Measurements from ENCODE around the gene CD163L1. TPM values are rescaled to one million over a fixed set of nuclear protein-coding genes. Genes with fewer than 3 reads are reported as not detected.
"Not testable (repeated sequence)": the region's sequence is repeated elsewhere in the genome, so short reads cannot be mapped to it uniquely, and the experiment has no call there.

Gene CD163L1
- total RNA-seq, 2 experiments from 2014 or later = not detected

GRCh38 chr12:7437494-7437893, 6.5 kb downstream of the CD163L1 start:
- CTCF ChIA-PET (ENCODE audit: unreplicated experiment); H3K36me3 ChIP-seq (ENCODE audit: insufficient read depth, low read length); H3K9me2 ChIP-seq (ENCODE audit: insufficient read depth, low read length); DNase-seq (ENCODE audit: low spot score); POLR2A ChIA-PET; H3K4me1 ChIP-seq (ENCODE audit: insufficient read depth, low read length, poor library complexity, severe bottlenecking); H3K4me2 ChIP-seq (ENCODE audit: low read length); H4K20me1 ChIP-seq (ENCODE audit: insufficient read depth, low read length); H3K9me3 ChIP-seq (ENCODE audit: low read length); H3K79me2 ChIP-seq (ENCODE audit: insufficient read depth, low read depth, low read length); intact Hi-C loops (cut with micrococcal nuclease; ENCODE audit: unreplicated experiment); H3K27ac ChIP-seq (ENCODE audit: low read depth, low read length, poor library complexity, severe bottlenecking); H3K4me3 ChIP-seq (ENCODE audit: low read depth, low read length, poor library complexity, severe bottlenecking); BruUV-seq (replicated peaks); H2AFZ ChIP-seq (ENCODE audit: low read length): not testable (repeated sequence)

DNA sequence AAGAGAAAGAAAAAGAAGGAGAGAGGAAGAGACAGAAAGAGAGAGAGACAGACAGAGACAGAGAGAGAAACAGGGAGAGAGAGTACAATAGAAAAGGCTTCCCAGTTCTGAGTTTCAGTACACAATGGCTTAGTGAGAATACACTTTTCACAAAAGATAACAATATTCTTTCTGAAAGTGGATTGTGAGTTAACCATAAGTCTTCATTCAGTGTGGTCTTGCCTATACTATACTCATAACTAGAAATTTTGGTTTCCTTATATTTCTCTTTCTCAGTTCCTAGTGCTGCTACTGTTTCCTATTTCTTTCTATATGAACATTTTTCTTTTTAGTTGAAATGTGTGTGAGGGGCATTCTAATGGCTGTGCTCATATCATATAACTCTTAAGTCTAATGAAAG, 9.3 kb downstream of the CD163L1 start:
- H3K27ac ChIP-seq (ENCODE audit: low read depth, low read length, poor library complexity, severe bottlenecking) = no peak overlapping the region
- no peaks in the 10 kb centered on the region for H3K4me1 ChIP-seq (ENCODE audit: insufficient read depth, low read length, poor library complexity, severe bottlenecking)
- H3K9me2 ChIP-seq (ENCODE audit: insufficient read depth, low read length) = no peaks in the 10 kb centered on the region
- no peak overlapping the region for H3K4me2 ChIP-seq (ENCODE audit: low read length)
- intact Hi-C loops (cut with micrococcal nuclease; ENCODE audit: unreplicated experiment) = no loop called here
- no TSS peak for BruUV-seq (replicated peaks)
- ChIA-PET CTCF (ENCODE audit: unreplicated experiment) (no interaction called here), POLR2A (no interaction called here)
- no peaks in the 10 kb centered on the region for H4K20me1 ChIP-seq (ENCODE audit: insufficient read depth, low read length)
- H3K36me3 ChIP-seq (ENCODE audit: insufficient read depth, low read length) = no peaks in the 10 kb centered on the region
- no peaks in the 10 kb centered on the region for H3K9me3 ChIP-seq (ENCODE audit: low read length)
- no peaks in the 10 kb centered on the region for H3K79me2 ChIP-seq (ENCODE audit: insufficient read depth, low read depth, low read length)
- no peak for TF ChIP-seq EZH2phosphoT487 (IDR thresholded peaks at IDR 0.05; ENCODE audit: borderline replicate concordance, low read depth, low read length)
- TF ChIP-seq, protein P1, sequence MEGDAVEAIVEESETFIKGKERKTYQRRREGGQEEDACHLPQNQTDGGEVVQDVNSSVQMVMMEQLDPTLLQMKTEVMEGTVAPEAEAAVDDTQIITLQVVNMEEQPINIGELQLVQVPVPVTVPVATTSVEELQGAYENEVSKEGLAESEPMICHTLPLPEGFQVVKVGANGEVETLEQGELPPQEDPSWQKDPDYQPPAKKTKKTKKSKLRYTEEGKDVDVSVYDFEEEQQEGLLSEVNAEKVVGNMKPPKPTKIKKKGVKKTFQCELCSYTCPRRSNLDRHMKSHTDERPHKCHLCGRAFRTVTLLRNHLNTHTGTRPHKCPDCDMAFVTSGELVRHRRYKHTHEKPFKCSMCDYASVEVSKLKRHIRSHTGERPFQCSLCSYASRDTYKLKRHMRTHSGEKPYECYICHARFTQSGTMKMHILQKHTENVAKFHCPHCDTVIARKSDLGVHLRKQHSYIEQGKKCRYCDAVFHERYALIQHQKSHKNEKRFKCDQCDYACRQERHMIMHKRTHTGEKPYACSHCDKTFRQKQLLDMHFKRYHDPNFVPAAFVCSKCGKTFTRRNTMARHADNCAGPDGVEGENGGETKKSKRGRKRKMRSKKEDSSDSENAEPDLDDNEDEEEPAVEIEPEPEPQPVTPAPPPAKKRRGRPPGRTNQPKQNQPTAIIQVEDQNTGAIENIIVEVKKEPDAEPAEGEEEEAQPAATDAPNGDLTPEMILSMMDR (conservative IDR thresholded peaks at IDR 0.05; ENCODE audit: low read length) = no peak
- H2AFZ ChIP-seq (ENCODE audit: low read length) = no peak overlapping the region
- DNase-seq (ENCODE audit: low spot score) = no peak
- no peak overlapping the region for H3K4me3 ChIP-seq (ENCODE audit: low read depth, low read length, poor library complexity, severe bottlenecking)

DNA sequence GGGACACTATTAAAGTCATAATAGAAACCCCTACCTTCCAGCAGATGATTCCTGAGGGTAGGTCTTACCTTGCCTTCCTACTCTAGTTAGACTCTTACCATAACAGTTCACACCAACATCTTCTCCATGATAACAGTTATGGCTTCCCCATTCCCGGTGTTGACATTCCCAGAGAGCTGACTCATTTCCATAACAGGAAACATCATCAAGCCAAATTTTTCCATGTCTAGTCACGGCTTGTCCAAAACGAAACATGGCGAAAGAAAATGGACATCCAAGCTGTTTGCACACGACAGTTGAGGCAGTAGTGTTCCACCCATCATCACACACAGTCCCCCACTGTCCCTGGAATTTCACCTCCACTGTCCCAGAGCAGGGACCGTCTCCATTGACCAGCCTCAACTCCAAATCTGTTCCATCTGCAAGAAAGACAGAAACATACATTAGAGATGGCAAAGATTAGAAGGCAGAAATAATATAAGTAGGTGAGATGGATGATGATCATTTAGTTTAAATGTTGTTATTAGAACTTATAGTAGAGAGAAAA, 10.6 kb downstream of the CD163L1 start:
- no peaks in the 10 kb centered on the region for H4K20me1 ChIP-seq (ENCODE audit: insufficient read depth, low read length)
- H2AFZ ChIP-seq (ENCODE audit: low read length) = no peak overlapping the region

More for the DNA sequence above, 10.6 kb downstream of the CD163L1 start:
- H3K9me3 ChIP-seq (ENCODE audit: low read length) = no peaks in the 10 kb centered on the region
- H3K36me3 ChIP-seq (ENCODE audit: insufficient read depth, low read length) = no peaks in the 10 kb centered on the region
- no peak overlapping the region for H3K27ac ChIP-seq (ENCODE audit: low read depth, low read length, poor library complexity, severe bottlenecking)
- POLR2A ChIA-PET = no interaction called here
- no peak overlapping the region for H3K4me2 ChIP-seq (ENCODE audit: low read length)
- no peaks in the 10 kb centered on the region for H3K9me2 ChIP-seq (ENCODE audit: insufficient read depth, low read length)
- no peak for DNase-seq (ENCODE audit: low spot score)
- no TSS peak for BruUV-seq (replicated peaks)
- no peak overlapping the region for H3K4me3 ChIP-seq (ENCODE audit: low read depth, low read length, poor library complexity, severe bottlenecking)
- intact Hi-C loops (cut with micrococcal nuclease; ENCODE audit: unreplicated experiment) = no loop called here
- H3K79me2 ChIP-seq (ENCODE audit: insufficient read depth, low read depth, low read length) = no peaks in the 10 kb centered on the region
- no peaks in the 10 kb centered on the region for H3K4me1 ChIP-seq (ENCODE audit: insufficient read depth, low read length, poor library complexity, severe bottlenecking)
- CTCF ChIA-PET (ENCODE audit: unreplicated experiment) = interaction anchor here (0.6 kb wide), 1 partner anchor 744 kb away, joined by 18 read pairs; the partner anchor contains the start of gene ZNF384
- TF ChIP-seq EZH2phosphoT487 (IDR thresholded peaks at IDR 0.05; ENCODE audit: borderline replicate concordance, low read depth, low read length) = no peak
- TF ChIP-seq, protein P1 (conservative IDR thresholded peaks at IDR 0.05; ENCODE audit: low read length) = no peak
